Measurements from ENCODE around the gene BARD1.
"Not testable (repeated sequence)": the region's sequence is repeated elsewhere in the genome, so short reads cannot be mapped to it uniquely, and the experiment has no call there.

BARD1 gene

DNA sequence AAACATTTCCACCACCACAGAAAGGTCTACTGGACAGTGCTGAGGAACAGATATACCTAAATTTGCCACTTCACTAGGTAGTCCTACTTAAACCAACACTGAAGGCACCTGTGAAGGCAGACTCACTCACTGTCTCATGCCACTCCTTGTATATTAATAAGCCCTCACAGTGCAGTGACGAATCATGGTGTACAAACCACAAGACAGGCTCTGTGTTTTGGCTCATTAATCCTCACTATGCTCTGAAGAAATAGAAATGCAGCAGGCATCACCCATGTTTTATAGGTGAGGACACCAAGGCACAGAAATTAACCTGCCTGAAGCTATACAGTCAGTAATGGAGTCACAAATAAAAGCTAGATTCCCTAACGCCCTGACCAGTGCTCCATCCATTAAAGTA, 44.3 kb downstream of the BARD1 start:
- DNase-seq (ENCODE audit: low spot score), result no peak

DNA sequence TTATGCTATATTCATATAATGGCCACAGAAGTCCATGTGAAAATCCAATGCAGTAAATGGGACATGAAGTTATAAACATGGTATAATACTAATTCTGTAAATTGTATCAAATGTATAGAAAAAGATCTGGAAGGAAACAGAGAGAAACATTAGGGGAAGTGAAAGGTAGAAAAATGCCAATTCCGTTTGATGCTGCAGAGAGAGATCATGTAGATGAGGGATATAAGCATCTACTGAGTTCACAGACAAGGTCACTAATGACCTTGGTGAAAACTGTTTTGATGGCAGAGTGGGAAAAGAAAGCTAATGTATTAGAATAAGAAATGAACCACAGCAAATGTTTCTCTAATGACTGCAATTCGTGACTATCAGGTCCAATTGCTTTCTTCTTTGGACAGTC, 56.0 kb downstream of the BARD1 start:
- no peak for DNase-seq (ENCODE audit: low spot score)

- DNase-seq (ENCODE audit: low spot score), result no peak
Observed at GRCh38 chr2:214750529-214750928, 59.0 kb downstream of the BARD1 start.

GRCh38 chr2:214747992-214748391, 61.5 kb downstream of the BARD1 start:
- no peak for DNase-seq (ENCODE audit: low spot score)

- DNase-seq (ENCODE audit: low spot score), result no peak
Observed at GRCh38 chr2:214742119-214742518, 67.4 kb downstream of the BARD1 start.

GRCh38 chr2:214740867-214741395, 68.6 kb downstream of the BARD1 start:
- no peak for DNase-seq (ENCODE audit: low spot score)

GRCh38 chr2:214737188-214737587, 72.3 kb downstream of the BARD1 start:
- DNase-seq (ENCODE audit: low spot score), result no peak

DNA sequence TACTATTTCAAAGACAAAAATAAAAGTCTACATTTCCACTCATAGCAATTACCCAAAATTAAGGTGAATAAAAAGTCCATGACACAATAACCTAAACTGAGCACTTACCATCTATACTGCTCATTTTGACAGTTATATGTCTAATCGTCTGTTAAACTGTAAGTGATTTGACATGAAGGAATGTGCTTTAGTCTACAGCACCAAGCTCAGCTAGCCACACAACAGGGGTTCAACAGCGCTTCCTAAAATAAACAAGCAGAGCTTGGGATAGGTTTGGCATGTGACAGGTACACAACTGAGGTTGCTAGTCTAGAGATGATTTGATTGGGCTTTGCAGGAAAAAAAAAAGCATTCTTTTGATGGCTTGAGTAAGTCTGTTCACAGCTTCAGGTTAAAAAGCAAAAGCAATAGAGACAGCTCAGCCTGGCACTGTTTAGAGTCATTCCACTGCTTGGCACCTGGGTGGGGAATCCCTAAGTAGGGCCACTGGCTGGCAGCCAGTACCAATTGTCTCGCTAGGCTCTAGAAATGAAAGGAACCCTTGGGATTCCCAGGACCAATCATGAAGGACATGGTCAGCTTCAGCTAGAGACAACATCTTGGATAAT, 78.6 kb downstream of the BARD1 start:
- no peak for DNase-seq (ENCODE audit: low spot score)

DNA sequence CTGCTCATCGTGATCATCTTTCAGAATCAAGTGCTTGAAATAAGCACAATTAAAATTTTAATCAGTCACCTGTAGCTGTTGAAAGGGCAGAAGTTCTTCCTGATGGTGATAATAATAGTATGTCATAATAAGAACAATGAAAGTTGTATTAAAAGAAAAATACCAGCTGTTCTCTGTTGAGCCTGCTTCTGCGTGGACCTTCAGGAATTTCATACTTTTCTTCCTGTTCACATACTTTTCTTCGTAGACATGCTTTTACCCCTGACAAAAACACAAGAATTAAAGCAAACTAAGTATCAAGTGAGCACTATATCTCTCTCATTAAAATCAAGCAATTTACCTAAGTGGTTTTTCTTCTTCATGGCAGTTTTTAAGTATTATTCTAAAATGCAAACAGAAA, 79.2 kb downstream of the BARD1 start:
- no peak for DNase-seq (ENCODE audit: low spot score)

GRCh38 chr2:214724741-214725140, 84.7 kb downstream of the BARD1 start:
- DNase-seq (ENCODE audit: low spot score), result no peak

- not testable (repeated sequence) for DNase-seq (ENCODE audit: low spot score)
Observed at GRCh38 chr2:214717837-214718236, 91.6 kb downstream of the BARD1 start.

DNA sequence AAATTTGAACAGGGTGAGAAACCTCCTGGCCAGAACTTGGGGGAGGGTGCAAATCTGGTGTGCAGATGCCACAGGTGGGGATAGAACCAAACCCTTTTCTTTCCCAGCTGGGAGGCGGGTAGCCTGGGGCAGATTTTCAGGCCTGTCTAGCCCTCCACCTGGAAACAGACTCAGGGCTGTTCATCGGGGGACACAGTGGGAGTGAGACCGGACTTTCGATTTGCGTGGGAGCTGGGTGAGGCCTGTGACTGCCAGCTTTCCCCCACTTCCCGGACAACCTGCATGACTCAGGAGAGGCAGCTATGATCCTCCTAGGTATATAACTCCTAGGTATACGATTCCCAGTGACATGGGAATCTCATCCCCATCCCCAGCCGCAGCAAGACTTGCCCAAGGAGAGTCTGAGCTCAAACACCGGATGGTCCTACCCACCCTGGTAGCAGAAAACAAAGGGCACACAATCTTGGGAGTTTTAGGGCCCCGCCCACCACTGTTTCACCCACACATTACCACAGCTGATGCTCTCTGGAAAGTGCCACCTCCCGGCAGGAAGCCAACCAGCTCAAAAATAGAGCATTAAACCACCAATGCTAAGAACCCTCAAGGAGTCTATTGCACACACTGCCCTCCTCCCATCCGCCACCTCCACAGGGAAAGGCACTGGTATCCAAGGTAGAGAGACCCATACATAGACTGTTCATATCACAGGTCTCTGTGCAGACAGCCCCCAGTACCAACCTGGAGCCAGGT, 92.5 kb downstream of the BARD1 start:
- DNase-seq (ENCODE audit: low spot score), result no peak

DNA sequence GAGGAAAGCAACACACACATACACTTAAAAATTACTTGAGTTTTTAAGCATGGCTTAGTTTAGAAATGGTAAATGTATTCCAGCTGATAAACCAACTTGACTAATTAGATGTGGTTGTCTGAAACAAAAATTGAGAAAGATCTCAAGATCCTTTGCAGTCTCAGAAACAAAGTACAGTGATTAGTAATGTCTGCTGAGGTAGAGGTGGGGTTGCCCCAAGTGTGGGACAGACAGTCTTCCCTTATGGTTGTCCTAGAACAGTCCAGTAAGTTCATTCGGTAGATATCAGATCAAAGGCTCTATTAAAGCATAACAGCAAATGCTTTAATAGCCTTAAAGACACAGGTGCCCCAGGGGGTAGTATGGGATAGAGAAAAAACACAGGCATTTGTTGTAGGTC, 94.5 kb downstream of the BARD1 start:
- no peak for DNase-seq (ENCODE audit: low spot score)

DNA sequence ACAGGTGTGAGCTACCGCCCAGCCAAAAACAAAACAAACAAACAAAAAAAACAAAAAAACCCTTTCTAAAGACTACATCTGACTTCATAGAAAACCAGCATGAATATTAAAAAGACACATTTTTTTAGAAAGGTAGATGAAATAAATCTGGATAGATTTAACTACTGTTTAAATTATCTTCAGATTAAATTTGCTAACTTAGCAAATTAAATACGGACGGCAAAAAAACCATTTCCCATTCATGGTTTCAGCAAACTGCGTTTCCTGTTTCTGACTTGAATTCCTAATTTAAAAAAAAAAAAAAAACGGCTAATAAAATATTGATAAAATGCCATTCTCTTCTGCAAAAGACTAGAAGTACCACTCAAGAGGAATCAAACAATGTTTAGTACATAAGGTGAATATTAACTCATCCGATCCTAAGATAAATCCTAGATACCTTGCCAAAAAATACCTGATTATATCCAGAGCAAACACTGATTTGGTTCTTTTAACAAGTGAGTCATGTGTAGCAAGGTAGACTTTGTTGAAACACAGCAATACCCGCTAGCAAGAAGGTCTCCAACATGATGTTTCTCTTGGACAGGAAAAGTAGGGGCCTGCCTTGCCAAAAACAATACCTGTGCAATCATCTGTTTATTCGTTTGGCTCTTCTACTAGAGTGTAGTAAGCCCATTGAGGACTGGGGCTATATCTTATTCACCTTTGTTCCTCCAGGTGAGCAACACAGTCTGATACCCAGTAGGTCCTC, 96.2 kb downstream of the BARD1 start:
- no peak for DNase-seq (ENCODE audit: low spot score)

DNA sequence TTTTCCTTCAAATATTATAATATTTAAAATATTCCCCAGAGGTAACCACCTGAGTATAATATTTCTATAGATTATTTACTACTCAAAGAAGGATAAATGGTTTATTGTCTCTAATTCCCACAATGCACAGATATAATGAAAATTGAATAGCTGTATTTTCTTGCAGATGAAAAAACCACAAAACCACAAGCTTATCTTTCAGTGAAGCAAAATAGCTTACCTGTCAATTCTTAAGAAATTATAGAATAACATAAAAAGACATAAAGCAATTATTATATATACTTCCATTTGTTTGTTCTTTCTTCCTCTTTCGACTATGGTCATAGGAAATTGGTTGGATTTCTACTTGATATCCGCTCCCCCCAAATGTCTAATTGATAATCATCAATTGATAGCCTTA, 98.8 kb downstream of the BARD1 start:
- DNase-seq (ENCODE audit: low spot score), result no peak

DNA sequence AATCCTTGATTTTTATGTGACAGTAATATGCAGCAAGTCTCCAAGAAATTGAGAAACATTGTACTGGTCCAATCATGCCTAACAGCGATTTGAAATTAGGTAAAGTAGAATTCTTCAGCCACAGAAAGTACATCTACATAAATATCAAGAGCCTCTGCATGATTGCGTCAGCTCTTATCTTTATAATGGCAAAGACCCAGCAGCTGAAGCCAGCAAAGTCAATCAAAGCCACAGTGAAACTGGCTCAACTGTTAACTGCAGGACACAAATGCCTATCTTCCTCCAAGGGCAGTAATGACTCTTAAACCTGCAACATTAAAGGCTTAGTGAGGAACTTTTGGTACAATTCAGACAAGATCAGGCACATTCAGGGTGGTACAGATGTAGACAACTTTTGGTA, 102.5 kb downstream of the BARD1 start:
- no peak for DNase-seq (ENCODE audit: low spot score)

- DNase-seq (ENCODE audit: low spot score), result no peak
Observed at GRCh38 chr2:214699236-214699635, 110.2 kb downstream of the BARD1 start.

DNA sequence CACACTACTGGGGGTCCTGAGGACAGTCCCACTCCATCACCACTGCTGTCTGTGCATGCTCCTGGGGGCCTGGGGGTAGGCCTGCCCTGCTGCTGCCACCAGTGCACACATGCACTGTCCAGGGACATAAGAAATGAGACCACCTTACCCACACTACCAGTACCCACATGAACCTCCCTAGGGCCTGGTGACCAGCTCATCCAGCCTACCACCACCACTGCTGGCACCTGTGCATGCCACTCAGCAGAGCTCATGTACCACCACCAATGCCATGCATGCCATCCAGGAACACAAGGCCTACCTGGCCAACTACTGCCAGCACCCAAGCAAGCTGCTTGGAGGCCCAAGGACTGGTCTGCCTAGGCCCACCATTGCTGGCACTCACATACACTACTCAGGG, 112.8 kb downstream of the BARD1 start:
- no peak for DNase-seq (ENCODE audit: low spot score)

- DNase-seq (ENCODE audit: low spot score), result no peak
Observed at GRCh38 chr2:214695789-214696188, 113.7 kb downstream of the BARD1 start.

DNA sequence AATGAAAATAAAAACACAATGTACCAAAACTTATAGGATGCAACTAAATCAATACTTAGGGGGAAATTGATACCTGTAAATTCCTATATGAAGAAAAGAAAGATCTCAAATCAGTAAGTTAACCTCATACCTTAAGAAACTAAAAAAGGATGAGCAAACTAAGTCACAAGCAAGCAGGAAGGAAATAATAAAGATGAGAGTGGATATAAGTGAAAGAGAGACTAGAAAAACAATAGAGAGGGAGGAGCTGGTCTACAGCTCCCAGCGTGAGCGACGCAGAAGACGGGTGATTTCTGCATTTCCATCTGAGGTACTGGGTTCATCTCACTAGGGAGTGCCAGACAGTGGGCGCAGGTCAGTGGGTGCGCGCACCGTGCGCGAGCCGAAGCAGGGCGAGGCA, 125.9 kb downstream of the BARD1 start:
- DNase-seq (ENCODE audit: low spot score), result not testable (repeated sequence)

- no peak for DNase-seq (ENCODE audit: low spot score)
Observed at GRCh38 chr2:214679736-214680135, 129.7 kb downstream of the BARD1 start.

- no peak for DNase-seq (ENCODE audit: low spot score)
Observed at GRCh38 chr2:214676421-214677089, 132.9 kb downstream of the BARD1 start.
